Trophoblast cell (in vitro differentiated cells and primary cell): Measurements from ENCODE around the gene SIK3. TPM values are rescaled to one million over a fixed set of nuclear protein-coding genes. Genes with fewer than 3 reads are reported as not detected.

ENCODE experiments used
- DNase-seq, 2 donors: peaks; one replicate each; pipeline ENCODE4 v3.0.0-alpha.2; 2016
- H2AFZ ChIP-seq: 2 replicates; pipeline ENCODE4 v1.6.1; 2013; ENCODE audit warnings: low read length, moderate library complexity, mild to moderate bottlenecking; ENCODE audit not compliant: insufficient read depth, poor library complexity
- H2AK5ac ChIP-seq: 2 replicates; pipeline ENCODE4 v1.6.1; 2013; ENCODE audit warnings: mild to moderate bottlenecking, low read length
- H2BK120ac ChIP-seq: 2 replicates; pipeline ENCODE4 v1.6.1; 2013; ENCODE audit warnings: low read length, mild to moderate bottlenecking, moderate library complexity; ENCODE audit not compliant: insufficient read depth, poor library complexity
- H2BK12ac ChIP-seq: 2 replicates; pipeline ENCODE4 v1.6.1; 2013; ENCODE audit warnings: mild to moderate bottlenecking, low read length, moderate library complexity
- H2BK5ac ChIP-seq: 2 replicates; pipeline ENCODE4 v1.6.1; 2013; ENCODE audit warnings: low read length, low read depth, moderate library complexity, mild to moderate bottlenecking; ENCODE audit not compliant: poor library complexity
- H3K14ac ChIP-seq: 2 replicates; pipeline ENCODE4 v1.6.1; 2013; ENCODE audit warnings: mild to moderate bottlenecking, low read length
- H3K18ac ChIP-seq: 2 replicates; pipeline ENCODE4 v1.6.1; 2013; ENCODE audit warnings: mild to moderate bottlenecking, low read length
- H3K23ac ChIP-seq: 2 replicates; pipeline ENCODE4 v1.6.1; 2013; ENCODE audit warnings: low read length
- H3K27ac ChIP-seq: 2 replicates; pipeline ENCODE4 v1.5.1; 2013; ENCODE audit warnings: low read depth, mild to moderate bottlenecking, inconsistent platforms, low read length, moderate library complexity
- H3K27me3 ChIP-seq: 2 replicates; pipeline ENCODE4 v1.6.1; 2013; ENCODE audit warnings: inconsistent platforms, mild to moderate bottlenecking, low read length, moderate library complexity; ENCODE audit not compliant: insufficient read depth
- H3K36me3 ChIP-seq, 2 experiments: 1 replicate in 1 of 2; 2 replicates in 1 of 2; pipeline ENCODE4 v1.6.1; 2013; ENCODE audit warnings: low read length in 2 of 2, mild to moderate bottlenecking in 2 of 2, moderate library complexity in 1 of 2; ENCODE audit not compliant: insufficient read depth in 2 of 2, control insufficient read depth in 1 of 2
- H3K4ac ChIP-seq: 2 replicates; pipeline ENCODE4 v1.6.1; 2013; ENCODE audit warnings: low read depth, mild to moderate bottlenecking, low read length, moderate library complexity
- H3K4me1 ChIP-seq, 2 experiments: 1 replicate in 1 of 2; 2 replicates in 1 of 2; pipeline ENCODE4 v1.6.1; 2013; ENCODE audit warnings: low read length in 2 of 2, mild to moderate bottlenecking in 2 of 2, moderate library complexity in 1 of 2; ENCODE audit not compliant: insufficient read depth in 2 of 2, control insufficient read depth in 1 of 2
- H3K4me2 ChIP-seq: 2 replicates; pipeline ENCODE4 v1.6.1; 2013; ENCODE audit warnings: inconsistent platforms, mild to moderate bottlenecking, low read length, moderate library complexity
- H3K4me3 ChIP-seq: 2 replicates; pipeline ENCODE4 v1.5.1; 2013; ENCODE audit warnings: mild to moderate bottlenecking, low read depth, low read length, inconsistent platforms
- H3K79me1 ChIP-seq: one replicate; pipeline ENCODE4 v1.6.1; 2013; ENCODE audit warnings: low read length
- H3K79me2 ChIP-seq: 2 replicates; pipeline ENCODE4 v1.6.1; 2013; ENCODE audit warnings: low read length, mild to moderate bottlenecking; ENCODE audit not compliant: control insufficient read depth, insufficient read depth, poor library complexity
- H3K9ac ChIP-seq: 2 replicates; pipeline ENCODE4 v1.6.1; 2013; ENCODE audit warnings: mild to moderate bottlenecking, low read length
- H3K9me3 ChIP-seq: 2 replicates; pipeline ENCODE4 v1.6.1; 2013; ENCODE audit warnings: low read depth, mild to moderate bottlenecking, control low read depth, inconsistent platforms, low read length; ENCODE audit not compliant: insufficient read depth
- H4K12ac ChIP-seq: 2 replicates; pipeline ENCODE4 v1.6.1; 2013; ENCODE audit warnings: low read depth, mild to moderate bottlenecking, low read length, moderate library complexity
- H4K8ac ChIP-seq: 2 replicates; pipeline ENCODE4 v1.6.1; 2013; ENCODE audit warnings: low read depth, mild to moderate bottlenecking, low read length, moderate library complexity
- H4K91ac ChIP-seq: one replicate; pipeline ENCODE4 v1.6.1; 2013; ENCODE audit warnings: low read depth, mild to moderate bottlenecking, low read length, moderate library complexity
- WGBS: extraction: QIAGEN DNeasy Blood & Tissue Kit; methylation state at CpG from one replicate; pipeline ENCODE4 v1.1.7; 2013; ENCODE audit warnings: missing lambda C conversion rate; ENCODE audit not compliant: insufficient read length, insufficient coverage; ENCODE audit errors: extremely low coverage; 5-methylcytosine and 5-hydroxymethylcytosine counted together
- polyA plus RNA-seq: library from polyadenylated mRNA; stranded (reverse); fragments of 200-250 nt; gene quantifications from 2 replicates; pipeline ENCODE4 v1.2.3, GENCODE V29; 2013

The SIK3 gene
- polyA plus RNA-seq, result 15.6 and 16.7 TPM in 2 replicates

DNA sequence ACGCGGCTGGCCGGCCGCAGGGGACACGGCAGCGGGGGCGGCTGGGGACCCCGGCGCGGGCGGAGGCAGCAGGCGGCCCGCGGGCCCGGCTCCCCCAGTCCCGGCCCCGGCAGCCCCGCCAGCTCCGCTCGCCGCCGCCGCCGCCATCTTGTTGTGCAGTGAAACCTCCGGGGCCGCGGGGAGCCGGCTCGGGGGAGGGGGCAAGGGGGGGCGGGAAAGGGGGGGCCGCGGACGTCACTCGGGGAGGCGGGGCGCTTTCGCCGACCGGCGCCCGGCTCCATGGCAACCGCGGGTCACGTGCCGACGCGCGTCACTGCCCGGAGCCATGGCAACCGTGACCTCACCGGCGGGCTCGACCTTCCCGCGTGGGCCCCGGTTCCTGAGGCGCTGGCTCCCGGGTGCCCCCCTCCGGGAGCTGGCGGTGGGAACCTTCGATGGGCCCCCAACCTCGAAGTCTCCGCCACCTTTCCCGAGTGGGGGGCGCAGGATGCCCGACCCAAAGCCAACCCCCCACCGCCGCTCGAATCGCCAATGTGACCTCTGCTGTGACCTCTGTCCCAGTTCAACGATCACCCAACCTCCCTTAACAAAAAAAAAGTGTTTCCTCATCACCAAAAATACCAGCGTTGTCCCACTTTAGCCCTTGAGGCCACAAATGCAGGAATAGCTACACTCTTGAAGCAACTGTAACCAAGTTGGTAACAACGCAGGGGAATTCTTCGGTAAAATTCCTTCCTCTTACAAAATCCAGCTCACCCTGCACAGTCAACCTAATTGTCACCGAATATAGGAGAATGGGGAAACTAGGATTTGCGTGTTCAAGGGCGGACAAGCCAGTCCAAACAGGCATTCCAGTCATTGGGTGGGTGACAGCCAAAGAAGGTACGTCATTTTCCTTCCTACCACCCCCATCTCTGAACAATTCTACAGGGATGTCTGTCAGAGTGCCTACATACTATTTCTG lies at the start of gene SIK3:
SIK3 (minus strand) TSS at position 160 of the 964 bp plus-strand sequence; CDS start at position 147, 13 bp downstream.
- Histone ChIP-seq H3K79me2 (peaks cover 10% of the 10 kb centered on the region), H3K36me3 (no peaks in the 10 kb centered on the region), H3K9ac (peak within 1 kb of the TSS; percentile 78), H3K18ac (peak within 1 kb of the TSS; percentile 98), H2AK5ac (peak within 1 kb of the TSS; percentile 92), H3K27me3 (no peaks in the 10 kb centered on the region), H3K27ac (peak within 1 kb of the TSS; percentile 79), H3K4me1 (peaks cover 8 to 18% of the 10 kb centered on the region in 2 experiments), H4K12ac (peak within 1 kb of the TSS; percentile 88), H2BK120ac (peak within 1 kb of the TSS; percentile 90), H4K8ac (peak within 1 kb of the TSS; percentile 91), H3K23ac (peak within 1 kb of the TSS; percentile 58), H3K79me1 (peaks cover 10% of the 10 kb centered on the region), H3K9me3 (no peaks in the 10 kb centered on the region), H3K4me3 (peak within 1 kb of the TSS; percentile 94), H3K4ac (peak within 1 kb of the TSS; percentile 96), H3K4me2 (peak within 1 kb of the TSS; percentile 100), H2AFZ (peak within 1 kb of the TSS; percentile 98), H2BK12ac (peak within 1 kb of the TSS; percentile 82), H2BK5ac (peak within 1 kb of the TSS; percentile 94), H4K91ac (peak within 1 kb of the TSS; percentile 97), H3K14ac (peak within 1 kb of the TSS; percentile 97)
- peak; percentile 94 to 99 for DNase-seq
- WGBS, result no CpG with 5 or more reads among the region's 78 CpGs

DNA sequence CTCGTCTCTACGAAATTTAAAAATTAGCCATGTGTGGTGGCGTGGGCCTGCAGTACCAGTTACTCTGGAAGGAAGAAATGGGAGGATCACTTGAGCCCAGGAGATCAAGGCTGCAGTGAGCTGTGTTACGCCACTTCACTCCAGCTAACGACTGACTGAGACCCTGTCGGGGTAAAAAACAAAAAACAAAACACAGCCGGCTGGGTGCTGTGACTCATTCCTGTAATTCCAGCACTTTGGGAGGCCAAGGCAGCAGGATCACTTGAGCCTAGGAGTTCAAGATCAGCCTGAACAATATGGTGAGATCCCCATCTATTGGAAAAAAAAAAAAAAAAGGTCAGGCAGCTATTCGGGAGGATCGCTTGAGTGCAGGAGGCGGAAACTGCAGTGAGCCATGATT lies 48.3 kb upstream of the SIK3 start:
- H3K79me1 ChIP-seq, result peaks cover 12% of the 10 kb centered on the region

DNA sequence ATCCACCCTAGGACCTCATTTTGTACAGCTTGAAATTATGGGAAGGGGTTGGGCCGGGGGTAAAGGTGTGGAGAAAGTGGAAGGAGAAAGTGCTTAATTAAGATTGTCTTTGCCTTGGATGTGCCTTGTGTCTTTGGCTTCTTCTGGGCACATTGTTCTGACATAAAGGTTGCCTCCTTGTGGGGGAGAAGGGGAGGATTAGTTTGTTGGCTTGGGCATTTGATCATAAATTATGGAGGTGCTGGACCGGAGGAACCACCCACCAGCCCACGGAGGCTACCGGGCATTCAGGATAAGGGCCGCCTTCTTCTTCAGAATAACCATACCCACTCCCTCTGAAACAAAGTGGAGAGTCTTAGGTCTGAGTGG lies 47.1 kb upstream of the SIK3 start:
- Histone ChIP-seq H3K9me3 (no peaks in the 10 kb centered on the region), H3K23ac (no peak overlapping the region), H4K12ac (no peak overlapping the region), H3K4me1 (peaks cover 0 to 4% of the 10 kb centered on the region in 2 experiments), H2BK120ac (no peak overlapping the region), H4K8ac (no peak overlapping the region), H3K4me2 (peak overlapping the region; percentile 79), H3K27ac (peak overlapping the region; percentile 52), H3K4me3 (peak overlapping the region; percentile 96), H3K27me3 (no peaks in the 10 kb centered on the region), H3K9ac (peak overlapping the region; percentile 46), H2AFZ (no peak overlapping the region), H3K79me2 (peaks cover 32% of the 10 kb centered on the region), H3K36me3 (peaks cover 13 to 18% of the 10 kb centered on the region in 2 experiments), H4K91ac (no peak overlapping the region), H3K4ac (peak overlapping the region; percentile 98), H2AK5ac (no peak overlapping the region), H3K79me1 (peaks cover 12% of the 10 kb centered on the region), H3K14ac (peak overlapping the region; percentile 65), H2BK12ac (no peak overlapping the region), H3K18ac (no peak overlapping the region), H2BK5ac (no peak overlapping the region)
- peak in 1 of 2 donors; percentile 35 for DNase-seq
- WGBS, result no CpG with 5 or more reads among the region's 5 CpGs

More for the DNA sequence above, 48.3 kb upstream of the SIK3 start:
- Histone ChIP-seq H2BK120ac (no peak overlapping the region), H4K91ac (no peak overlapping the region), H3K36me3 (peaks cover 13 to 18% of the 10 kb centered on the region in 2 experiments), H3K27me3 (no peaks in the 10 kb centered on the region), H3K4me2 (no peak overlapping the region), H2AK5ac (no peak overlapping the region), H3K79me2 (peaks cover 32% of the 10 kb centered on the region), H3K14ac (no peak overlapping the region), H4K12ac (no peak overlapping the region), H2AFZ (no peak overlapping the region), H2BK12ac (no peak overlapping the region), H3K9me3 (no peaks in the 10 kb centered on the region), H3K27ac (no peak overlapping the region), H3K18ac (no peak overlapping the region), H3K23ac (no peak overlapping the region), H3K4me3 (no peak overlapping the region), H4K8ac (no peak overlapping the region), H3K4me1 (peaks cover 0 to 4% of the 10 kb centered on the region in 2 experiments), H2BK5ac (no peak overlapping the region), H3K4ac (peak overlapping the region; percentile 98), H3K9ac (no peak overlapping the region)
- no CpG with 5 or more reads among the region's 10 CpGs for WGBS
- peak; percentile 55 to 59 for DNase-seq

DNA sequence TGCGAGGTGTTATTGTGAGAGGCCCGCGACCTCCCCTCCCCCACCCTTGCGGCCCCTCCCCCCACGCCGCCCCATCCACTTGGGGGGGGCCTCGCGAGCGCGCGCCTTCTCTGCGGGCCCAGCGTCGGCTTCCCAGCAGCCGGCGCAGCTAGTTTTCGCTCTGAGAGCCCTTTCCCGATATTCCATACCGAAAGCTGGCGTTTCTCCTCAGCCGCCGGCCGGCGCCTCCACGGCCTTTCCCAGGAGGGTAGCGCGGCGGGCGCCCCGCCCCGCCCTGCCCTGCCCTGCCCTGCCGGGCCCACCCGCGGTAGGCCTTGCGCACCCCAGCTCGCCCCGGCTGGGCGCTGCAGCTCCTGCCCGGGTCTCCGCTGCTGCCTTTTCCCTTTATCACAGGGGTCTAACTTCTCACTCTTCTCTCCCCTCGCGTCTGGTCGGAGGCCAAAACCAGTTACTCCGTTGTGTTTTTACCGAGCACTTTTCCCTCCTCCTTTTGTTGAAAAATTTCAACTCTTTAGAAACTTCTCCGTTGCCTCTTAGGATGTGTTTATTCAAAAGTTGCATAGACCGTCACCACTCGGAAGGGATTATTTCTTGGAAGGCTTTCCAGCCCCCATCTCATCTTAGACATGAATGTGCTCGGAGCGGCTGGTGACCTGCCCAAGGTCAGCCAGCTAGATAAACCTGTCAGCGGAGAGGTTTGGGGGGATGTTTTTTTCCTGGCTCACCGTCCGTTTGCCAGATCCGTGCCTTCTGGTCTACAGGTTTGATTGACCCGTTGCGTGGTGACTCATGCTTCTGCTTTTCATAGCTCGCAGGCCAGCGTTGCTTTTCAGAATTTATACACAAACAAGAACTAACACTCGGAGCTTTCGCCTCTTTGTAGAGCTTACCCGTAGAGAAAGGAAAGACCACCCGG lies 46.5 kb upstream of the SIK3 start:
- Histone ChIP-seq H2BK5ac (peak overlapping the region; percentile 98), H3K9me3 (no peaks in the 10 kb centered on the region), H3K4me1 (peaks cover 0 to 4% of the 10 kb centered on the region in 2 experiments), H3K4me3 (peak overlapping the region; percentile 96), H2AFZ (peak overlapping the region; percentile 87), H2BK120ac (peak overlapping the region; percentile 96), H3K27me3 (no peaks in the 10 kb centered on the region), H2AK5ac (peak overlapping the region; percentile 95), H3K18ac (peak overlapping the region; percentile 99), H3K23ac (no peak overlapping the region), H3K14ac (peak overlapping the region; percentile 95), H3K27ac (peak overlapping the region; percentile 91), H3K9ac (peak overlapping the region; percentile 94), H3K79me2 (peaks cover 32% of the 10 kb centered on the region), H2BK12ac (peak overlapping the region; percentile 76), H3K4ac (peak overlapping the region; percentile 98), H4K91ac (peak overlapping the region; percentile 93), H3K4me2 (peak overlapping the region; percentile 88), H4K12ac (peak overlapping the region; percentile 94), H3K36me3 (peaks cover 13 to 15% of the 10 kb centered on the region in 2 experiments), H3K79me1 (peaks cover 12% of the 10 kb centered on the region), H4K8ac (peak overlapping the region; percentile 92)
- DNase-seq, result peak; percentile 72 to 89
- no CpG with 5 or more reads among the region's 62 CpGs for WGBS
